Activated naive CD8-positive, alpha-beta T cell (primary cell): ENCODE data around the gene ZNF85.
"Not testable (repeated sequence)": the region's sequence is repeated elsewhere in the genome, so short reads cannot be mapped to it uniquely, and the experiment has no call there.

Experiments used
- H3K27ac Mint-ChIP-seq: one replicate; pipeline ENCODE4 v1.8.0; 2021; ENCODE audit warnings: mixed read lengths
- H3K27me3 Mint-ChIP-seq: one replicate; pipeline ENCODE4 v1.8.0; 2021; ENCODE audit warnings: mixed read lengths
- H3K36me3 Mint-ChIP-seq: one replicate; pipeline ENCODE4 v1.8.0; 2021; ENCODE audit warnings: mixed read lengths
- H3K4me1 Mint-ChIP-seq: one replicate; pipeline ENCODE4 v1.8.0; 2021; ENCODE audit warnings: low read depth, mixed read lengths
- H3K4me3 Mint-ChIP-seq: one replicate; pipeline ENCODE4 v1.8.0; 2021; ENCODE audit warnings: mild to moderate bottlenecking, mixed read lengths
- H3K9me3 Mint-ChIP-seq: one replicate; pipeline ENCODE4 v1.8.0; 2021; ENCODE audit warnings: low read depth, mixed read lengths

Gene ZNF85

GRCh38 chr19:20923077-20923871 lies at the start of gene ZNF85:
ZNF85 (plus strand) TSS chr19:20923251; CDS start chr19:20923401, 150 bp downstream.
- Mint-ChIP-seq H3K27ac (peak within 1 kb of the TSS; percentile 89), H3K4me3 (peak within 1 kb of the TSS; percentile 96), H3K9me3 (no peaks in the 10 kb centered on the region), H3K4me1 (peaks cover 24% of the 10 kb centered on the region), H3K27me3 (no peaks in the 10 kb centered on the region), H3K36me3 (peaks cover 3% of the 10 kb centered on the region)

- Mint-ChIP-seq H3K36me3 (peaks cover 36% of the 10 kb centered on the region), H3K9me3 (peaks cover 58% of the 10 kb centered on the region), H3K4me3 (no peak overlapping the region), H3K4me1 (no peaks in the 10 kb centered on the region), H3K27ac (no peak overlapping the region), H3K27me3 (peaks cover 26% of the 10 kb centered on the region)
Measured at GRCh38 chr19:20879501-20879900, 43.5 kb upstream of the ZNF85 start.

GRCh38 chr19:20912973-20913372 lies 10.1 kb upstream of the ZNF85 start:
- peak overlapping the region; percentile 56 for H3K27ac Mint-ChIP-seq
- H3K4me1 Mint-ChIP-seq: no peaks in the 10 kb centered on the region
- H3K9me3 Mint-ChIP-seq: peaks cover 66% of the 10 kb centered on the region
- H3K36me3 Mint-ChIP-seq: peaks cover 52% of the 10 kb centered on the region
- no peak overlapping the region for H3K4me3 Mint-ChIP-seq
- H3K27me3 Mint-ChIP-seq: peaks cover 53% of the 10 kb centered on the region

GRCh38 chr19:20925481-20925880 lies 2.4 kb downstream of the ZNF85 start:
- Mint-ChIP-seq H3K27me3 (no peaks in the 10 kb centered on the region), H3K9me3 (no peaks in the 10 kb centered on the region)

GRCh38 chr19:20926796-20927195 lies 3.7 kb downstream of the ZNF85 start:
- H3K4me3 Mint-ChIP-seq: no peak overlapping the region
- no peak overlapping the region for H3K27ac Mint-ChIP-seq
- peaks cover 10% of the 10 kb centered on the region for H3K36me3 Mint-ChIP-seq
- H3K4me1 Mint-ChIP-seq: peaks cover 24% of the 10 kb centered on the region
- no peaks in the 10 kb centered on the region for H3K27me3 Mint-ChIP-seq
- H3K9me3 Mint-ChIP-seq: no peaks in the 10 kb centered on the region

More at GRCh38 chr19:20925481-20925880, 2.4 kb downstream of the ZNF85 start:
- H3K4me3 Mint-ChIP-seq: peak overlapping the region; percentile 38
- H3K27ac Mint-ChIP-seq: no peak overlapping the region
- peaks cover 10% of the 10 kb centered on the region for H3K36me3 Mint-ChIP-seq
- peaks cover 24% of the 10 kb centered on the region for H3K4me1 Mint-ChIP-seq

GRCh38 chr19:20928371-20928770 lies 5.3 kb downstream of the ZNF85 start:
- no peaks in the 10 kb centered on the region for H3K9me3 Mint-ChIP-seq
- H3K4me1 Mint-ChIP-seq: peaks cover 16% of the 10 kb centered on the region
- peaks cover 10% of the 10 kb centered on the region for H3K36me3 Mint-ChIP-seq
- H3K4me3 Mint-ChIP-seq: no peak overlapping the region
- no peaks in the 10 kb centered on the region for H3K27me3 Mint-ChIP-seq
- H3K27ac Mint-ChIP-seq: no peak overlapping the region

- H3K27ac Mint-ChIP-seq, H3K9me3 Mint-ChIP-seq, H3K27me3 Mint-ChIP-seq, H3K4me1 Mint-ChIP-seq, H3K4me3 Mint-ChIP-seq: not testable (repeated sequence)
- H3K36me3 Mint-ChIP-seq: peaks cover 27% of the 10 kb centered on the region
Measured at GRCh38 chr19:20936322-20936947, 13.4 kb downstream of the ZNF85 start.

- not testable (repeated sequence) for H3K4me1 Mint-ChIP-seq, H3K4me3 Mint-ChIP-seq, H3K27ac Mint-ChIP-seq, H3K27me3 Mint-ChIP-seq
- Mint-ChIP-seq H3K36me3 (peaks cover 23% of the 10 kb centered on the region), H3K9me3 (peaks cover 24% of the 10 kb centered on the region)
Measured at GRCh38 chr19:20952561-20953095, 29.6 kb downstream of the ZNF85 start.

- no peaks in the 10 kb centered on the region for H3K4me1 Mint-ChIP-seq
- H3K36me3 Mint-ChIP-seq: peaks cover 4% of the 10 kb centered on the region
- peaks cover 2% of the 10 kb centered on the region for H3K27me3 Mint-ChIP-seq
- H3K9me3 Mint-ChIP-seq: no peaks in the 10 kb centered on the region
- H3K4me3 Mint-ChIP-seq: no peak overlapping the region
- no peak overlapping the region for H3K27ac Mint-ChIP-seq
Measured at GRCh38 chr19:20964798-20965197, 41.7 kb downstream of the ZNF85 start.

GRCh38 chr19:20968092-20968491 lies 45.0 kb downstream of the ZNF85 start:
- Mint-ChIP-seq H3K27ac (no peak overlapping the region), H3K27me3 (no peaks in the 10 kb centered on the region), H3K9me3 (no peaks in the 10 kb centered on the region), H3K4me3 (no peak overlapping the region), H3K4me1 (no peaks in the 10 kb centered on the region), H3K36me3 (peaks cover 2% of the 10 kb centered on the region)

GRCh38 chr19:20969498-20969897 lies 46.4 kb downstream of the ZNF85 start:
- H3K27ac Mint-ChIP-seq: no peak overlapping the region
- peaks cover 4% of the 10 kb centered on the region for H3K4me1 Mint-ChIP-seq
- H3K9me3 Mint-ChIP-seq: no peaks in the 10 kb centered on the region
- H3K4me3 Mint-ChIP-seq: no peak overlapping the region
- H3K27me3 Mint-ChIP-seq: no peaks in the 10 kb centered on the region
- peaks cover 2% of the 10 kb centered on the region for H3K36me3 Mint-ChIP-seq

- Mint-ChIP-seq H3K4me3 (no peak overlapping the region), H3K27me3 (no peaks in the 10 kb centered on the region), H3K36me3 (no peaks in the 10 kb centered on the region), H3K4me1 (peaks cover 4% of the 10 kb centered on the region), H3K9me3 (no peaks in the 10 kb centered on the region), H3K27ac (no peak overlapping the region)
Measured at GRCh38 chr19:20969898-20970297, 46.8 kb downstream of the ZNF85 start.

- H3K9me3 Mint-ChIP-seq: peaks cover 25% of the 10 kb centered on the region
- peaks cover 14% of the 10 kb centered on the region for H3K36me3 Mint-ChIP-seq
- H3K4me1 Mint-ChIP-seq, H3K27me3 Mint-ChIP-seq, H3K4me3 Mint-ChIP-seq, H3K27ac Mint-ChIP-seq: not testable (repeated sequence)
Measured at GRCh38 chr19:20992788-20993187, 69.7 kb downstream of the ZNF85 start.

- H3K9me3 Mint-ChIP-seq: no peaks in the 10 kb centered on the region
- peak overlapping the region; percentile 93 for H3K4me3 Mint-ChIP-seq
- no peaks in the 10 kb centered on the region for H3K36me3 Mint-ChIP-seq
- no peaks in the 10 kb centered on the region for H3K27me3 Mint-ChIP-seq
- H3K27ac Mint-ChIP-seq: peak overlapping the region; percentile 72
- peaks cover 6% of the 10 kb centered on the region for H3K4me1 Mint-ChIP-seq
Measured at GRCh38 chr19:20999731-21000352, 76.8 kb downstream of the ZNF85 start.
